ENCODE measurements around the gene TUBGCP2. TPM values are rescaled to one million over a fixed set of nuclear protein-coding genes. Genes with fewer than 3 reads are reported as not detected.

The TUBGCP2 gene
- total RNA-seq, 1 donor from 2014 or later = 58.6 TPM

DNA sequence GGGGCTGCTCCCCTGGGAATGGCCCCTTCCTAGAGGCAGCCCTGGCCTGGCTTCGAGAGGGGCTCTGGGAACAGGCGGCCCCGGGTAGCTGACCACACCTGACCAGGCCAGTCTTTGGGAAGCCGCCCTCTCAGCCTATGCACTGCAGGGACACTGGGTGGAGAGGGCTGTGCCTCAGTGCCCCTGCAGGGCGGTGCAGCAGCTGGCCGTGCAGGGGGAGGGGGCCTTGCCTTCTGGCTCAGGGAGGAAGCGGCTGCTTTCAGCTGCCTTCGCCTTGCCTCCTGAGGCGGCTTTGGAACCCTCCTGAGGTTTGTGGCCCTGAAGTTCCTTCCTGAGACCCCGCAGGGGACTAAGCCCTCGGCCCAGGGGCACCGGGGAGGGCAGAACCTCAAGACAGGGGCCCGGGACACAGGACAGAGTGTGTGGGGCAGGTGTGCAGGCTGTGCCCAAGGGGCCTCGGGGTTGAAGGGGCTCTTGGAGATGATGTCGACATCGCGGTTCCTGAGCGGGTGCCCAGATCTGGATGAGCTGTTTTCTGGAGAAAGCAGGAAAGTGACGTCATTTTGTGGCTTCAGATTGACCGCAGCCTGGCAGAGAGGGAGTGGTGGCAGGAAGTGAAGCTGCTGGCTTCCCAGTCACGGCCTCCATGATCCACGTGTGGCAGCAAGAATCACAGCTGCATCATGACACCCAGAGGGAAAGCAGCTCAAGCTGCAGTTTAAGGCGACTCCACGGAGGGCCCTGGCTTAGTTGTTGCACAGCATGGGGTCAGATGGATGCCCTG lies 49.7 kb downstream of the TUBGCP2 start:
- TF ChIP-seq, protein P1, sequence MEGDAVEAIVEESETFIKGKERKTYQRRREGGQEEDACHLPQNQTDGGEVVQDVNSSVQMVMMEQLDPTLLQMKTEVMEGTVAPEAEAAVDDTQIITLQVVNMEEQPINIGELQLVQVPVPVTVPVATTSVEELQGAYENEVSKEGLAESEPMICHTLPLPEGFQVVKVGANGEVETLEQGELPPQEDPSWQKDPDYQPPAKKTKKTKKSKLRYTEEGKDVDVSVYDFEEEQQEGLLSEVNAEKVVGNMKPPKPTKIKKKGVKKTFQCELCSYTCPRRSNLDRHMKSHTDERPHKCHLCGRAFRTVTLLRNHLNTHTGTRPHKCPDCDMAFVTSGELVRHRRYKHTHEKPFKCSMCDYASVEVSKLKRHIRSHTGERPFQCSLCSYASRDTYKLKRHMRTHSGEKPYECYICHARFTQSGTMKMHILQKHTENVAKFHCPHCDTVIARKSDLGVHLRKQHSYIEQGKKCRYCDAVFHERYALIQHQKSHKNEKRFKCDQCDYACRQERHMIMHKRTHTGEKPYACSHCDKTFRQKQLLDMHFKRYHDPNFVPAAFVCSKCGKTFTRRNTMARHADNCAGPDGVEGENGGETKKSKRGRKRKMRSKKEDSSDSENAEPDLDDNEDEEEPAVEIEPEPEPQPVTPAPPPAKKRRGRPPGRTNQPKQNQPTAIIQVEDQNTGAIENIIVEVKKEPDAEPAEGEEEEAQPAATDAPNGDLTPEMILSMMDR (conservative IDR thresholded peaks at IDR 0.05) = no peak
- peak overlapping the region; percentile 76 for H3K4me3 Mint-ChIP-seq
- H3K27me3 Mint-ChIP-seq = peaks cover 5% of the 10 kb centered on the region
- H3K36me3 Mint-ChIP-seq = no peaks in the 10 kb centered on the region
- H3K4me1 Mint-ChIP-seq (ENCODE audit: unreplicated experiment) = peaks cover 5% of the 10 kb centered on the region
- DNase-seq (ENCODE audit: extremely low spot score, unreplicated experiment) = no peak
- H3K9me3 Mint-ChIP-seq = no peaks in the 10 kb centered on the region
- no peak overlapping the region for H3K27ac Mint-ChIP-seq

DNA sequence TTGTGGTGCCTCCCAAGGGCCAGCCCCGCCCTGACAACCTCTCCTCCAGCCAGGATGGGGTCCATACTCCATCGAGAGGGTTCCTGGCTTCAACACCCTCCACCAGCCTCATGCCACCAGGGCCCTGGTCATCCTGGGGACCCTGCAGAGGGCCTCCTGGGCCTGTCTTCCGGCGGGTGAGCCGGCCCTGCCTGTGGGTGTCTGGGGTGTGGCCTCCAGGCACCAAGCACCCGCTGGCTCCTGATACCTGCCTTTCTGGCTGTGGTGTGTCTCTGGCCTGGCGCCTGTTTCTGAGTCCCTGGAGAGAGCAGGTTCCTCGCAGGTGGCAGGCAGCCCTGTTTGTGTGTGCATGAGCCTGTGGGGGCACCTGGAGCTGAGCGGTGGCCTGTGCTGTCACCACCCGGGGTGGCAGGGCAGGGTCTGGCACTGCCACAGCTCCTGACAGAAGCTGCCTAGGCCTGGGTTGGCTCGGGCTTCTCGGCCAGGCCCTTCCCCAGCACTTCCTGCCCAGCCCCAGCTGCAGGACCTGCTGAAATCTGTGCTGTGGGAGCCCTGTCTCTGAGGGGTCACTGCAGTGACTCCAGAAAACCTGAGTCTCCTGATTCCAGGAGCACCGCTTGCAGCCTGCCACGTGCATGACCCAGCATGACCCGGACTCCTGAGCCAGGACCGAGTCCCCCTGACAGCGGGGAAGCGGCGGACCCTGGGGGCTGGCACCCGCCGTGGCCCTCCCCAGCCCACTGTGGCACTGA lies 50.4 kb downstream of the TUBGCP2 start:
- DNase-seq (ENCODE audit: extremely low spot score, unreplicated experiment) = no peak
- Mint-ChIP-seq H3K4me3 (no peak overlapping the region), H3K27ac (no peak overlapping the region), H3K4me1 (ENCODE audit: unreplicated experiment) (peaks cover 5% of the 10 kb centered on the region), H3K27me3 (peaks cover 5% of the 10 kb centered on the region), H3K9me3 (no peaks in the 10 kb centered on the region), H3K36me3 (no peaks in the 10 kb centered on the region)
- TF ChIP-seq, protein P1 (conservative IDR thresholded peaks at IDR 0.05) = no peak

DNA sequence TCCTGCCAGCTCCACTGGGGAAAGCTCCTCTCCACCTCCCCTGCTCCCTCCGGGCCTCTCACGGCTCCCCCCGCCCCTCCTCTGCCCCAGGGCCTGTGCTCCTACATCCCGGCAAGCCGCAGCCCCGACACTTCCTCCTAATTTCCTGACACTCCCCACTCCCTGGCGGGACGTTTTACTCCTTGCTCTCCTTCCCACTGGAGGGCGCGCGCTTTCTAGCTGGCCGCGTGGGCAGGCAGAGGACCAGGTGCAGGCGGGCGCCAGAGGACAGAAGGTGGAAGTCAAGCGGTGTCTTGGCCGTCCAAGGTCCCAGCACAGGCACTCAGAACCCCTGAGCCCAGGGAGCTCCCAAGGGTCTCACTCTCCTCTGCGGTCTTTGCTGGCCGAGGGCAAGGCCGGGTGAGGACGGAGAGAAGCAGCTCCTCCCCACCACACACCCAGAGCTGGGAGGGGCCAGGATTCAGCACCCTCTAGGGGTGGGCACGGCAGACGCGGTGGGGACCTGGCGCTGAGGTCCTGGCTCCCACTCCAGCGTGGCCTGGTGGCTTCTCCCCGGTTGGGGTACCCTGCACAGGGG lies 51.1 kb downstream of the TUBGCP2 start:
- Mint-ChIP-seq H3K36me3 (no peaks in the 10 kb centered on the region), H3K4me1 (ENCODE audit: unreplicated experiment) (peaks cover 5% of the 10 kb centered on the region), H3K27ac (no peak overlapping the region), H3K9me3 (no peaks in the 10 kb centered on the region), H3K27me3 (peaks cover 5% of the 10 kb centered on the region), H3K4me3 (peak overlapping the region; percentile 74)
- TF ChIP-seq, protein P1 (conservative IDR thresholded peaks at IDR 0.05) = peak; percentile 29
- no peak for DNase-seq (ENCODE audit: extremely low spot score, unreplicated experiment)

DNA sequence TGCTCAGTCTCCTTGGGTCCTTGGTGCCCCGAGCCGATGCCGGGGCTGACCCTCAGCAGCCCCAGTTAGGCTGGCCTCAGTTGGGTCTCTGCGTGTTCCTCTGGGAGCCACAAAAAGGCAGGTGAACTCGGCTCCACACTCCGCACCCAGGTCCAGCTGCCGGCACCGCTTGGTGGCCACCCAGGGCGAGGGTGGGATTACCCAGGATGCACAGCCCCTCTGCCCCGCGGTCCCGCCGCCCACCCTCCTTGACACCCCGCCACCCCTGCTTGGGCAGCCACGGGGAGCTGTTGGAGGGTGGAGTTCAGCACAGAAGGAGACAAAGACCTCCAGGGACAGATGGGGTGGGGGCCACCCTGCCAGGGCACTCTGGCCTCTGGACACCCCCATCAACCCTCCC lies 53.3 kb downstream of the TUBGCP2 start:
- no peak for DNase-seq (ENCODE audit: extremely low spot score, unreplicated experiment)
- Mint-ChIP-seq H3K36me3 (no peaks in the 10 kb centered on the region), H3K4me3 (no peak overlapping the region), H3K9me3 (no peaks in the 10 kb centered on the region), H3K27me3 (peaks cover 8% of the 10 kb centered on the region), H3K27ac (no peak overlapping the region), H3K4me1 (ENCODE audit: unreplicated experiment) (peaks cover 5% of the 10 kb centered on the region)
- TF ChIP-seq, protein P1 (conservative IDR thresholded peaks at IDR 0.05) = no peak

DNA sequence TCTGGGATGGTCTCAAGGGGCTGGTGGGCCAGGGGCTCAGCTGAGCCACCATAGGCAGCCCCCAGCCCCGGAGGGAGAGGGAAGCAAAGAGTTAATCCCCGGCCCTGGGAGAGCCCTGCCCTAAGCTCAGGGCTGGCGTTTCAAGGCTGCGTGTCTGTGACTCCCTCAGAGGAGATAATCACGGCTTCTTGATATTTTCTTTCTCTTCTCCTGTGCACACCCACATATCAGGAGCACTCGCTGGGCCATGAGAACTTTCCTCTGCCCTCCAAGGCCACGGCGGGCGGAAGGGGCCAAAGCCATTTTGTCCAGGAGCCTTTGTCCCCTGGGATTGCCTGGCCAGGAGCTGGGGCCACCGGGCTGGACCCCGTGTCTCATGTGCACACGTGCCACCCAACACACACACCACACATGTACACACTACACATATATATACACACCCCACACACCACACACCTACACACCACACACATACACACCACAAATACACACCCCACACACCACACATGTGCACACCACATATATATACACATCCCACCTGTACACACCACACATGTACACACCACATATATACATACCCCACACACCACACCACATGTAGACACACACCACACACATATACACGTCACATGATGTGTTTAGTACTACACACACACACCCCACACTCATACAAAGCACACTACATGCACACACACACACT lies 54.1 kb downstream of the TUBGCP2 start:
- H3K4me1 Mint-ChIP-seq (ENCODE audit: unreplicated experiment) = peaks cover 5% of the 10 kb centered on the region
- DNase-seq (ENCODE audit: extremely low spot score, unreplicated experiment) = no peak
- peaks cover 13% of the 10 kb centered on the region for H3K27me3 Mint-ChIP-seq
- no peak overlapping the region for H3K4me3 Mint-ChIP-seq
- H3K9me3 Mint-ChIP-seq = no peaks in the 10 kb centered on the region
- no peak overlapping the region for H3K27ac Mint-ChIP-seq
- H3K36me3 Mint-ChIP-seq = no peaks in the 10 kb centered on the region
- TF ChIP-seq, protein P1 (conservative IDR thresholded peaks at IDR 0.05) = no peak
